Glutamatergic neuron (in vitro differentiated cells): ENCODE measurements around the gene PMEPA1. TPM values are rescaled to one million over a fixed set of nuclear protein-coding genes. Genes with fewer than 3 reads are reported as not detected.
A peak's percentile ranks its signal among the peaks of the same experiment; 100 is the strongest.

Experiments used
- DNase-seq: peaks from one replicate; pipeline ENCODE4 v3.0.0; 2022
- H3K27ac Mint-ChIP-seq: one replicate; pipeline ENCODE4 v1.8.0; 2020; ENCODE audit warnings: mild to moderate bottlenecking, mixed read lengths, inconsistent platforms; ENCODE audit not compliant: unreplicated experiment
- H3K27me3 Mint-ChIP-seq: one replicate; pipeline ENCODE4 v1.8.0; 2020; ENCODE audit warnings: mild to moderate bottlenecking, moderate library complexity, mixed read lengths, inconsistent platforms; ENCODE audit not compliant: unreplicated experiment
- H3K36me3 Mint-ChIP-seq: one replicate; pipeline ENCODE4 v1.8.0; 2020; ENCODE audit warnings: mild to moderate bottlenecking, mixed read lengths, inconsistent platforms; ENCODE audit not compliant: unreplicated experiment
- H3K4me1 Mint-ChIP-seq: one replicate; pipeline ENCODE4 v1.8.0; 2020; ENCODE audit warnings: mild to moderate bottlenecking, low read depth, mixed read lengths, inconsistent platforms; ENCODE audit not compliant: unreplicated experiment
- H3K4me3 Mint-ChIP-seq: one replicate; pipeline ENCODE4 v1.8.0; 2020; ENCODE audit warnings: mild to moderate bottlenecking, mixed read lengths, inconsistent platforms; ENCODE audit not compliant: unreplicated experiment
- H3K9me3 Mint-ChIP-seq: one replicate; pipeline ENCODE4 v1.8.0; 2020; ENCODE audit warnings: mild to moderate bottlenecking, moderate library complexity, mixed read lengths, inconsistent platforms; ENCODE audit not compliant: unreplicated experiment
- total RNA-seq: library from RNA; stranded (reverse); fragmentation: NEBNext Ultra II Directional; extraction: Animal tissue kit (Norgen Biotek cat#: 25700); gene quantifications from one replicate; pipeline ENCODE4 v1.2.1, GENCODE V29; 2021; ENCODE audit not compliant: unreplicated experiment
- TF ChIP-seq, protein P1 (sequence below): fragments of 200-600 bp; sonication (generic); IDR thresholded peaks from one replicate; pipeline ENCODE4 v1.5.0; 2021; ENCODE audit not compliant: partially characterized antibody, unreplicated experiment

The PMEPA1 gene
- total RNA-seq, 1 donor from 2014 or later = 14.4 TPM

DNA sequence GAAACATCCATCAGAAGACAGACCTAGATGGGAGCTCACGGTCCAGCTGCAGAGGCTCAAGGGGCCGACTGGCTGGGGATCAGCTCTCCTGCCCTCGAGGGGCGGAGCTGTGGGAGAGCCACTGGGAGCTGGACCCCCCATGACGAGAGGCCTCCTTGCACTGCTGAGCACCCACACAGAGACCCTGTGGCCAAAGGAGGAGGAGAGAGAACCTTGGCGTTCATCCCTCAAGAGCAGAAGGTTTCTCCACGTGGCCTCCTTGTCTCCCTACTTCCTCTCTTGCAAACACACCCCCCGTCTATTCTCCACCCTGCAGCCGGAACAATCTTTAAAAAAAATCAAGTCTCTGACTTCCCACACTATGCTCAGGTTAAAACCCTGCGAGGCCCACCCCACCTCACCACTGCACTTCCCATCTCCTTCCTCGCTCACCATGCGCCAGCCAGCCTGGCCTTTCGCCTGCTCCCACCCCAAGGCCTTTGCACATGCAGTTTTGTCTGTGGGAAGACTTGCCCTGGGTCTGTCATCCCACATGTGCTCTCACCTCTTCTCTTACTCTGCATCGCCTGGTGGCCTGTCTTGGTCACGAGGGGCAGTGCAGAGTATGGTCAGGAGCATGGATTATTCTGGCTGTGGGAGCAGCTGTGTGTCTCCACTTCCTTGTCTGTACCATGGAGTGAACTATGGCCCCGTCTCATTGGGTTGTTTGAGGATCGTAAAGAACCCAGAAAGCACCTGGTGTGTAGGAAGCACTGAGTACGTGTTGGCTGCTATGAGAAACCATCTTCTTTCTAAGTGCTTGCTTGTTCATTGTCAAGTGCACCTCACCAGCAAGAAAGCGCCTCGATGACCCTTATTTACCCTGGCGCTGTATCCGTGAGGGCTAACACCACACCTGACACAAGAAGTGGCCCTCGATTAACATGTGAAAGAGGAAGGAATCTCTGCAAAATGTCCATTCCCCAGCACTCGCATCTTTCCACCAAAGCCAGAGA, 32.9 kb downstream of the PMEPA1 start:
- H3K4me3 Mint-ChIP-seq = no peak overlapping the region

DNA sequence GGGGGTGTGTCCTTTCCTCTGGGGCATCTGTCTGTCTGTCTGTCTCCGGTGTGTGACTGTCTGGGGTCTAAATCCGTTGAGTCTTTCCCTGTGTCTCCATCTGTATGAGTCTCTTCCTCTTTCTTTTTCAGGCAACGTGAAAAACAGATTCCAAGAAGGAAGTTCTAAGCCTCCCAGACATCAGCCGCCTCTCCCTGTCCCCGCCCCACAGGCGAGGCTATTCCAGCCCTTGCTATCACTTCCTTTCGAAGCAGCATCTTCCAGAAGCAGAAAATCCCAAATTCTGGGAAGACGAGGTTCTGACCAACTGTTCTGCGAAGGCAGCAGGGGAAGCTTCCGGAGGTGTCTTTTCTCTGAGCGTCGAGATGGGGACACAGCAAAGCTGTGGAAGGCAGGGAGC, 34.0 kb downstream of the PMEPA1 start:
- Mint-ChIP-seq H3K27me3 (peaks cover 4% of the 10 kb centered on the region), H3K36me3 (no peaks in the 10 kb centered on the region), H3K4me1 (peaks cover 71% of the 10 kb centered on the region), H3K4me3 (no peak overlapping the region), H3K9me3 (peaks cover 7% of the 10 kb centered on the region), H3K27ac (no peak overlapping the region)
- no peak for DNase-seq
- TF ChIP-seq, protein P1, sequence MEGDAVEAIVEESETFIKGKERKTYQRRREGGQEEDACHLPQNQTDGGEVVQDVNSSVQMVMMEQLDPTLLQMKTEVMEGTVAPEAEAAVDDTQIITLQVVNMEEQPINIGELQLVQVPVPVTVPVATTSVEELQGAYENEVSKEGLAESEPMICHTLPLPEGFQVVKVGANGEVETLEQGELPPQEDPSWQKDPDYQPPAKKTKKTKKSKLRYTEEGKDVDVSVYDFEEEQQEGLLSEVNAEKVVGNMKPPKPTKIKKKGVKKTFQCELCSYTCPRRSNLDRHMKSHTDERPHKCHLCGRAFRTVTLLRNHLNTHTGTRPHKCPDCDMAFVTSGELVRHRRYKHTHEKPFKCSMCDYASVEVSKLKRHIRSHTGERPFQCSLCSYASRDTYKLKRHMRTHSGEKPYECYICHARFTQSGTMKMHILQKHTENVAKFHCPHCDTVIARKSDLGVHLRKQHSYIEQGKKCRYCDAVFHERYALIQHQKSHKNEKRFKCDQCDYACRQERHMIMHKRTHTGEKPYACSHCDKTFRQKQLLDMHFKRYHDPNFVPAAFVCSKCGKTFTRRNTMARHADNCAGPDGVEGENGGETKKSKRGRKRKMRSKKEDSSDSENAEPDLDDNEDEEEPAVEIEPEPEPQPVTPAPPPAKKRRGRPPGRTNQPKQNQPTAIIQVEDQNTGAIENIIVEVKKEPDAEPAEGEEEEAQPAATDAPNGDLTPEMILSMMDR = no peak

More for the DNA sequence above, 32.9 kb downstream of the PMEPA1 start:
- H3K9me3 Mint-ChIP-seq = peaks cover 9% of the 10 kb centered on the region
- peaks cover 5% of the 10 kb centered on the region for H3K27me3 Mint-ChIP-seq
- DNase-seq = no peak
- H3K36me3 Mint-ChIP-seq = no peaks in the 10 kb centered on the region
- peak overlapping the region; percentile 14 for H3K27ac Mint-ChIP-seq
- TF ChIP-seq, protein P1 = no peak
- peaks cover 70% of the 10 kb centered on the region for H3K4me1 Mint-ChIP-seq

DNA sequence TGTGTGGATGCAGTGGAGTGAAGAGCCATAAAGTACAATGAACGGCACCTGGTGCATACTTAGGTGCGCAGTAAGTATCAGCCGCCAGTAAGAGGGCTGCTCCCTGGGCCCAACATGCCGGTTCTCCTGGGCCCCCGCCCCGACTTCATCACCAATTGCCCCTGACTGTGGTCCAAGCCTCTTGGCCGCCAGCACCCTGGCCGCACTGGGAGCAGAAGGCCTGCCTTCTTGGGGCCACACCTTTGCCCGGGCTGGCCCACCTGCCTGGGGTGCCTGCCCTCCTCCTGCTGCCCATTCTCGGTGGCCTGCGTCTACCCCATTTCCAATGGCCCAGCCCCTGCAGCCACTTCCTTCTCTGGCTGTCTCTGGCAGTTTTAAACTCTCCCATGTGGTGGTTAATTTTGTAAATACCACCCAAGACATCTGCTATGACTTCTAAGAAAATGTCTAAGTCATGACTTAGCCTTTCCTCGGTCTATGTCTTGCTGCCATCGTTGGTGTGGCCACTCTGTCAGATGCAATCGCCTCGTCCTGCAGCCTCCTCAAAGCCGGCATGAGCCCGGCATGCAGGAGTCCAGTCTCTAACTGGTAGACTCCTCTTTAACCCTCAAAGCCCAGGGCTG, 36.8 kb downstream of the PMEPA1 start:
- Mint-ChIP-seq H3K9me3 (peaks cover 5% of the 10 kb centered on the region), H3K4me3 (peak overlapping the region; percentile 37), H3K4me1 (peaks cover 55% of the 10 kb centered on the region), H3K36me3 (no peaks in the 10 kb centered on the region), H3K27me3 (peaks cover 2% of the 10 kb centered on the region), H3K27ac (no peak overlapping the region)
- TF ChIP-seq, protein P1 = no peak
- DNase-seq = no peak

DNA sequence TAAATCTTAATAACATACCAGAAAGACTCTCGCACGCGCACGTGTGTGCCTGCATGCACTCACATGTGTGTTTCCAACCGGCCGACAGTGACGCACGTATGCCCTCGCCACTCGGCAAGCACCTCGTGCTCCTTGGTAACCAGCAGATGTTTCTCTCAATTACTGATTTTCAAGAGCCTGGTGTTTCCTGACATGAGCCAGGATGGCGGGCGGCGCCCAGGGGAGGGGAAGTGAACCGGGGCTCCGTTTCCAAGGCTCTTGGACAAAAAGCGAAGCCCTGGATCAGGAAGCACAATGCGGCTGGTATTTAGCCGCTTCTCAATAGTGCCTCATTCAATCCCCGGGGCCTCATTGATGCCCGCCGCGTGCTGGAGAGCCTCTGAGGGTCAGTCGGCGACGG, 37.7 kb downstream of the PMEPA1 start:
- Mint-ChIP-seq H3K27ac (peak overlapping the region; percentile 74), H3K36me3 (no peaks in the 10 kb centered on the region), H3K27me3 (peaks cover 2% of the 10 kb centered on the region), H3K4me3 (peak overlapping the region; percentile 6), H3K9me3 (peaks cover 2% of the 10 kb centered on the region), H3K4me1 (peaks cover 46% of the 10 kb centered on the region)
- DNase-seq = peak; percentile 56
- TF ChIP-seq, protein P1 = no peak
